Measurements from ENCODE around the gene MTX3. TPM values are rescaled to one million over a fixed set of nuclear protein-coding genes. Genes with fewer than 3 reads are reported as not detected.

The MTX3 gene
- total RNA-seq, 1 experiment from 2014 or later: 22.7 TPM

GRCh38 chr5:79954620-79955019 lies 36.4 kb downstream of the MTX3 start:
- no TSS peak for BruUV-seq (replicated peaks)
- intact Hi-C loops (cut with micrococcal nuclease; ENCODE audit: unreplicated experiment): no loop called here
- TF ChIP-seq CTCF (IDR thresholded peaks at IDR 0.05; ENCODE audit: unreplicated experiment): no peak
- no peak for DNase-seq
- CTCF ChIA-PET: interaction anchor here (0.6 kb wide), 1 partner anchor 223 kb away, joined by 4 read pairs; no protein-coding TSS in a partner anchor
- H3K4me1 Mint-ChIP-seq (ENCODE audit: low read depth, unreplicated experiment): peaks cover 13% of the 10 kb centered on the region
- no peak overlapping the region for H3K27ac Mint-ChIP-seq (ENCODE audit: unreplicated experiment)
- H3K36me3 Mint-ChIP-seq (ENCODE audit: insufficient read depth, unreplicated experiment): no peaks in the 10 kb centered on the region
- peaks cover 51% of the 10 kb centered on the region for H3K27me3 Mint-ChIP-seq (ENCODE audit: unreplicated experiment)
- H3K4me3 Mint-ChIP-seq (ENCODE audit: low read depth, unreplicated experiment): no peak overlapping the region
- H3K9me3 Mint-ChIP-seq (ENCODE audit: low read depth, unreplicated experiment): no peaks in the 10 kb centered on the region

DNA sequence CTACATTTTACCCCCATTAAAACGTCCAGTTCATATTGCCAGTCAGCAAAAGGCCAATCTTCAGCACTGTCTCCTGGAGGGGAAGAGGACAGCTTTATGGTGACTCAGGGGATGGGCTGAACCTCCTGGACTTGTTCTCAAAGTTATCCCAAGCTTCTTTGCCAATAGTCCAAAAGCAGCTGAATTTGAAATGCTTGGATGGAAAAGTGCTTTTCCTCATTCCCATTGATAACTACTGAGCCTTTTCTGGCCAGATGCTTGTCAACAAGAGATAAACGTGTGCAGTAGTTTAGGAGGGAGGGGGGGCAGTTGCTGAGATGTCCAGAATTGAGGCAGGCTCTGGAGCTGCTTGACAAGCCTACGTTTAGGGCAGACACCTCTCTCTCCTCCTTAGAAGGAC lies 43.5 kb downstream of the MTX3 start:
- no peak for TF ChIP-seq CTCF (IDR thresholded peaks at IDR 0.05; ENCODE audit: unreplicated experiment)
- Mint-ChIP-seq H3K27ac (ENCODE audit: unreplicated experiment) (no peak overlapping the region), H3K9me3 (ENCODE audit: low read depth, unreplicated experiment) (no peaks in the 10 kb centered on the region), H3K36me3 (ENCODE audit: insufficient read depth, unreplicated experiment) (no peaks in the 10 kb centered on the region), H3K27me3 (ENCODE audit: unreplicated experiment) (peaks cover 29% of the 10 kb centered on the region), H3K4me3 (ENCODE audit: low read depth, unreplicated experiment) (no peak overlapping the region), H3K4me1 (ENCODE audit: low read depth, unreplicated experiment) (no peaks in the 10 kb centered on the region)
- DNase-seq: no peak
- intact Hi-C loops (cut with micrococcal nuclease; ENCODE audit: unreplicated experiment): no loop called here
- BruUV-seq (replicated peaks): no TSS peak
- CTCF ChIA-PET: no interaction called here

DNA sequence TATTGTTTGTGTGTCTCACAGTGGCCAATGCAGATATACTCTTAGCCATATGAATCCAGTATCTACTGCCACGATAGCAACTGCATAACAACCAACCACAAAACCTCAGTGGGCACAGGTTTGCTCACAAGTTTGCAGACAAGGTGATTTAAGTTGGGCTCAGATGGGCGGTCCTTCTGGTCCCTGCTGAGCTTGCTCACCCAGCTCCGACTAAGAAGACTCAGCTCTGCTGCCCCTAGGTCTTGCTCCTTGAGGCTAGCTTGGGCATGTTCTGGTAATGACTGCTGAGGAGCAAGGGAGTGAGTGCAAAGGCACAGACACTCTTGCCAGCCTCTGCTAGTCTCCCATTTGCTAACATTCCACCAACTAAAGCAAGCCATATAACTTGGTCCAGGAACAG lies 52.6 kb downstream of the MTX3 start:
- CTCF ChIA-PET: no interaction called here
- DNase-seq: no peak
- no peaks in the 10 kb centered on the region for H3K36me3 Mint-ChIP-seq (ENCODE audit: insufficient read depth, unreplicated experiment)
- peaks cover 9% of the 10 kb centered on the region for H3K27me3 Mint-ChIP-seq (ENCODE audit: unreplicated experiment)
- no peak overlapping the region for H3K27ac Mint-ChIP-seq (ENCODE audit: unreplicated experiment)
- BruUV-seq (replicated peaks): no TSS peak
- no peaks in the 10 kb centered on the region for H3K4me1 Mint-ChIP-seq (ENCODE audit: low read depth, unreplicated experiment)
- TF ChIP-seq CTCF (IDR thresholded peaks at IDR 0.05; ENCODE audit: unreplicated experiment): no peak
- H3K4me3 Mint-ChIP-seq (ENCODE audit: low read depth, unreplicated experiment): no peak overlapping the region
- no peaks in the 10 kb centered on the region for H3K9me3 Mint-ChIP-seq (ENCODE audit: low read depth, unreplicated experiment)
- intact Hi-C loops (cut with micrococcal nuclease; ENCODE audit: unreplicated experiment): no loop called here

DNA sequence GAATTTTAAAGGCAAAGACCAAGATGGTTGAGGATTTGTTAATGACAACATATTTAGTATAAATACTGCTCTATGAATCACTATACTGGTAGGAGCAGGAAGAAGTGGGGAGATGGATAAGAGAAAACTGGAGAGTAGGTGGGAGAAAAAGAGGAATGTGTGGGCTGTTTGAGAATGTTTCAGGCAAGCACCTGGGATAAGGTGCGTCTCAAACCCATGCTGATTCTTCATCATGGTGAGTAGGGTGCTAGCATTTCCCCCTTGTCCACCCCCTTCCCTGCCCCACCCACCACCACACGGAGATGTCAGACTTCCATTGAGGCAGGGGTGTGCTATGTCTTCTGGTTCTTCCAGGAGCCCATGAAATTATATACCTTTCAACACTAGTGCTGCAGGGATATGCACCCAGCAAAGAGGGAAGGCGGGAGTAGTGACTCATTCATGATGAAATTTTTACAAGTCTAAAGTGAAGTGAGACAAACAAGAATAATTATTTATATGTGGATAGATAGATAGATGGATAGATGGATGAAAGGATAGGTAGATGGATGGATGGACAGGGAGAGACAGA lies 54.3 kb downstream of the MTX3 start:
- H3K4me1 Mint-ChIP-seq (ENCODE audit: low read depth, unreplicated experiment): no peaks in the 10 kb centered on the region
- no peak overlapping the region for H3K4me3 Mint-ChIP-seq (ENCODE audit: low read depth, unreplicated experiment)
- CTCF ChIA-PET: no interaction called here
- intact Hi-C loops (cut with micrococcal nuclease; ENCODE audit: unreplicated experiment): no loop called here
- no peak for TF ChIP-seq CTCF (IDR thresholded peaks at IDR 0.05; ENCODE audit: unreplicated experiment)
- no peak overlapping the region for H3K27ac Mint-ChIP-seq (ENCODE audit: unreplicated experiment)
- no TSS peak for BruUV-seq (replicated peaks)
- H3K9me3 Mint-ChIP-seq (ENCODE audit: low read depth, unreplicated experiment): no peaks in the 10 kb centered on the region
- no peaks in the 10 kb centered on the region for H3K36me3 Mint-ChIP-seq (ENCODE audit: insufficient read depth, unreplicated experiment)
- peaks cover 9% of the 10 kb centered on the region for H3K27me3 Mint-ChIP-seq (ENCODE audit: unreplicated experiment)
- DNase-seq: no peak

Data from Calu3 (cell line).